ENCODE data around the gene DHX34. TPM values are rescaled to one million over a fixed set of nuclear protein-coding genes. Genes with fewer than 3 reads are reported as not detected.

Gene DHX34
- total and polyA plus RNA-seq, 9 of the 15 experiments (the other 6 are each of a cell fraction or from before 2014, with no cell fraction given) = 0.36 to 42.0 (median 15.0) TPM

GRCh38 chr19:47390533-47391488, 41.7 kb downstream of the DHX34 start:
- ChIA-PET POLR2A (interaction anchor here (0.6 to 1.0 kb wide), 4 partner anchors 42 to 116 kb away, joined by 3 to 4 read pairs (median 3); partner anchors contain the start of gene INAFM1), CTCF (ENCODE audit: low intra/inter-chr PET ratio) (interaction anchor here (0.5 to 2.6 kb wide), 6 partner anchors 81 to 956 kb away, joined by 3 to 28 read pairs (median 8); partner anchors contain the start of gene C5AR1)
- ATAC-seq (peak; percentile 29; the same call in 2 of the 3 replicates), DNase-seq (ENCODE audit: extremely low read depth in 1 of 4, low spot score in 3 of 4) (no peak), FAIRE-seq (no peak)
- no peaks in the 10 kb centered on the region for H4K20me1 ChIP-seq (replicated peaks; ENCODE audit: control insufficient read depth, insufficient read depth, low read length)
- H2AFZ ChIP-seq (ENCODE audit: low read depth, low read length) = no peak overlapping the region
- 34% methylated on average over 20 of the region's 20 CpGs for WGBS (ENCODE audit: insufficient coverage, low coverage, missing lambda C conversion rate)
- BruUV-seq (replicated peaks) = no TSS peak
- in situ Hi-C loops (cut with MboI) (loop anchor here (5.0 kb wide), 1 partner anchor 94 kb away; no protein-coding TSS in a partner anchor), intact Hi-C loops (cut with micrococcal nuclease) (loop anchor here (1.0 to 2.0 kb wide), 3 partner anchors 86 to 106 kb away; no protein-coding TSS in a partner anchor)
- no peaks in the 10 kb centered on the region for H3K9me1 ChIP-seq (ENCODE audit: control insufficient read depth, insufficient read depth, low read length)
- no peaks in the 10 kb centered on the region for H3K36me3 ChIP-seq (ENCODE audit: control insufficient read depth, insufficient read depth, low read length)
- no peaks in the 10 kb centered on the region; a peak in 1 of 5 replicates for H3K4me1 ChIP-seq (replicated peaks in 1 of 2; ENCODE audit: control insufficient read depth in 2 of 2, insufficient read depth in 2 of 2, low read length in 2 of 2)
- TF ChIP-seq ZC3H8 (IDR thresholded peaks at IDR 0.05) (no peak), ATF2 (CRISPR knock-in tag; IDR thresholded peaks at IDR 0.05) (no peak), FOXP4 (CRISPR knock-in tag; IDR thresholded peaks at IDR 0.05; ENCODE audit: borderline replicate concordance) (peak; percentile 26; the same call in 1 of the 2 replicates), ZNF511 (CRISPR knock-in tag; IDR thresholded peaks at IDR 0.05) (no peak), ZNF444 (CRISPR knock-in tag; IDR thresholded peaks at IDR 0.05) (no peak), ZNF121 (CRISPR knock-in tag; conservative IDR thresholded peaks at IDR 0.05) (peak; percentile 93), RBBP5 (IDR thresholded peaks at IDR 0.05; ENCODE audit: borderline replicate concordance, insufficient read depth, low read length, poor library complexity, severe bottlenecking) (no peak), FOS (IDR thresholded peaks at IDR 0.05; ENCODE audit: extremely low read depth, insufficient read length) (no peak), ZNF140 (CRISPR knock-in tag; IDR thresholded peaks at IDR 0.05) (no peak), RBM17 (IDR thresholded peaks at IDR 0.05; ENCODE audit: borderline replicate concordance, low read depth, low read length) (no peak), EGR1 (conservative IDR thresholded peaks at IDR 0.05) (no peak), PCBP2 (IDR thresholded peaks at IDR 0.05; ENCODE audit: low read depth, low read length, poor library complexity, severe bottlenecking) (no peak), BCOR (IDR thresholded peaks at IDR 0.05) (peak; percentile 32; the same call in 1 of the 2 replicates), MBD2 (IDR thresholded peaks at IDR 0.05; ENCODE audit: borderline replicate concordance, low read depth) (no peak), BCL6 (CRISPR knock-in tag; IDR thresholded peaks at IDR 0.05) (no peak)
- no peaks in the 10 kb centered on the region for H3K9me3 ChIP-seq (replicated peaks; ENCODE audit: control insufficient read depth, insufficient read depth, low read depth, low read length)
- H3K27me3 ChIP-seq (ENCODE audit: control insufficient read depth in 2 of 2, insufficient read depth in 2 of 2, low read length in 2 of 2) = peaks cover 9 to 16% of the 10 kb centered on the region in 2 experiments; a peak in 4 of 5 replicates
- H3K27ac ChIP-seq (ENCODE audit: extremely low read depth, low read depth, low read length) = no peak overlapping the region
- H3K79me2 ChIP-seq (ENCODE audit: control insufficient read depth, insufficient read depth, low read length) = no peaks in the 10 kb centered on the region
- H3K9ac ChIP-seq (ENCODE audit: insufficient read depth in 1 of 2, low read depth in 2 of 2, low read length in 2 of 2) = no peak overlapping the region
- H3K4me2 ChIP-seq (ENCODE audit: insufficient read depth, low read length) = no peak overlapping the region
- no peak overlapping the region for H3K4me3 ChIP-seq
